Loucy (cell line): ENCODE measurements around the gene NOL8.

Source experiments
- EZH2phosphoT487 ChIP-seq: fragments of 200-600 bp; IDR thresholded peaks from 2 replicates; pipeline ENCODE4 v1.6.1; 2018; ENCODE audit warnings: antibody characterized with exemption, mild to moderate bottlenecking, moderate library complexity, borderline replicate concordance
- TF ChIP-seq, protein P1 (sequence below): fragments of 200-600 bp; sonication (generic); conservative IDR thresholded peaks from 2 replicates; pipeline ENCODE4 v1.5.1; 2014; ENCODE audit warnings: mild to moderate bottlenecking, antibody characterized with exemption, low read length

DNA sequence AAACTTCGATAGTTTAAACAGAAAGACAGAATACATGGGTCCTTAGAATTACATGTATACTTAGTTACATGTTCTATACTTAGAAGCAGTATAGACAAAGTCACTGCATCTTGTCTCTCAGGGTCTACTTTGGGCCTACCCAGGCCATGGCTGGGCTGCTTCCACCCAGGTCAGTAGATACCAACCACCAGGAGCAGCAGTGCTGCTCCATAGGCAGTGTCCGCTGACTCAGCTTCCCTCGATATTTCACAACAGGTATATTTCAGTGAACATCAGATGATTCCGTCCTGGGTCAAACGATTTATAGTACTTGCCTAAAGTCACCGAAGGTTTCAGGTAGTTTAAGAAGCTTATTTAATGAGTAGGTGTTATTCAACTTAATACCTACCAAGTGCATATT, 49.6 kb downstream of the NOL8 start:
- TF ChIP-seq, protein P1, sequence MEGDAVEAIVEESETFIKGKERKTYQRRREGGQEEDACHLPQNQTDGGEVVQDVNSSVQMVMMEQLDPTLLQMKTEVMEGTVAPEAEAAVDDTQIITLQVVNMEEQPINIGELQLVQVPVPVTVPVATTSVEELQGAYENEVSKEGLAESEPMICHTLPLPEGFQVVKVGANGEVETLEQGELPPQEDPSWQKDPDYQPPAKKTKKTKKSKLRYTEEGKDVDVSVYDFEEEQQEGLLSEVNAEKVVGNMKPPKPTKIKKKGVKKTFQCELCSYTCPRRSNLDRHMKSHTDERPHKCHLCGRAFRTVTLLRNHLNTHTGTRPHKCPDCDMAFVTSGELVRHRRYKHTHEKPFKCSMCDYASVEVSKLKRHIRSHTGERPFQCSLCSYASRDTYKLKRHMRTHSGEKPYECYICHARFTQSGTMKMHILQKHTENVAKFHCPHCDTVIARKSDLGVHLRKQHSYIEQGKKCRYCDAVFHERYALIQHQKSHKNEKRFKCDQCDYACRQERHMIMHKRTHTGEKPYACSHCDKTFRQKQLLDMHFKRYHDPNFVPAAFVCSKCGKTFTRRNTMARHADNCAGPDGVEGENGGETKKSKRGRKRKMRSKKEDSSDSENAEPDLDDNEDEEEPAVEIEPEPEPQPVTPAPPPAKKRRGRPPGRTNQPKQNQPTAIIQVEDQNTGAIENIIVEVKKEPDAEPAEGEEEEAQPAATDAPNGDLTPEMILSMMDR: no peak
- no peak for TF ChIP-seq EZH2phosphoT487
